HG03108 (cell line): Measurements from ENCODE around the gene ICAM1.
"Not testable (repeated sequence)": the region's sequence is repeated elsewhere in the genome, so short reads cannot be mapped to it uniquely, and the experiment has no call there.

Source experiments
- ATAC-seq: cut with Tn5 transposase; IDR thresholded peaks from one replicate; pipeline ENCODE4 v1.9.1; 2021; ENCODE audit warnings: moderate library complexity; ENCODE audit not compliant: unreplicated experiment

Gene ICAM1

DNA sequence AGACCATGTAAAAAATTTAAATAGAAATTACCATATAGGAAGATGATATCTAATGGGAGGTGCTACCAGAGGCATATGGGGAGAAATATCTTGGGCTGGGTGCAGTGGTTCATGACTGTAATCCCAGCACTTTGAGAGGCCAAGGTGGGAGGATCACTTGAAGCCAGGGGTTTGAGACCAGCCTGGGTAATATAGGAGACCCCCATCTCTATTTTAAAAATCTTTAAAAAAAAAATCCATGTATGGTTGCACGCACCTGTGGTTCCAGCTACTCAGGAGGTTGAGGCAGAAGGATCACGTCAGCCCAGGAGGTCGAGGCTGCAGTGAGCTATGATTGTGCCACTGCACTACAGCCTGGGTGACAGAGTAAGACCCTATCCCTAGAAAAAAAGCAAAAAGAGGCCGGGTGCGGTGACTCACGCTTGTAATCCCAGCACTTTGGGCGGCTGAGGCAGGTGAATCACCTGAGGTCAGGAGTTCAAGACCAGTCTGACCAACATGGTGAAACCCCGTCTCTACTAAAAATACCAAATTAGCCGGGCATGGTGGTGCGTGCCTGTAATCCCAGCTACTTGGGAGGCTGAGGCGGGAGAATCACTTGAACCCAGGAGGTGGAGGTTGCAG is 29.0 kb upstream of the ICAM1 start:
- not testable (repeated sequence) for ATAC-seq

DNA sequence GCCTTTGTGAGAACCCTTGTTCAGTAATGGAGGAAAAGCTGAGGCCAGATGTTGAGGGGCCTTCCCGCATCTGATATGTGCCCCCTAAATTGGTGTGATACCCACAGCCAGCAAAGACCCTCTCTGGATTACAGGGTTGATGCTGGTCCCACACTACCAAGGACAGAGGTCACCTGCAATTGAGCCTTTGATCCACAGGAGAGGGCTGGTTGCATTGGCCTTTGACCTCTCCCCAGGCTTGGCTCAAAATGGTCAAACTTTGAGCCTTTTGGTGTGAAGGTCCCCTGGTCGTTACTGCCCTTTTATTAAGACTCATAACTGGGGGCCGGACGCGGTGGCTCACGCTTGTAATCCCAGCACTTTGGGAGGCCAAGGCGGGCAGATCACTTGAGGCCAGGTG is 27.3 kb upstream of the ICAM1 start:
- no peak for ATAC-seq

DNA sequence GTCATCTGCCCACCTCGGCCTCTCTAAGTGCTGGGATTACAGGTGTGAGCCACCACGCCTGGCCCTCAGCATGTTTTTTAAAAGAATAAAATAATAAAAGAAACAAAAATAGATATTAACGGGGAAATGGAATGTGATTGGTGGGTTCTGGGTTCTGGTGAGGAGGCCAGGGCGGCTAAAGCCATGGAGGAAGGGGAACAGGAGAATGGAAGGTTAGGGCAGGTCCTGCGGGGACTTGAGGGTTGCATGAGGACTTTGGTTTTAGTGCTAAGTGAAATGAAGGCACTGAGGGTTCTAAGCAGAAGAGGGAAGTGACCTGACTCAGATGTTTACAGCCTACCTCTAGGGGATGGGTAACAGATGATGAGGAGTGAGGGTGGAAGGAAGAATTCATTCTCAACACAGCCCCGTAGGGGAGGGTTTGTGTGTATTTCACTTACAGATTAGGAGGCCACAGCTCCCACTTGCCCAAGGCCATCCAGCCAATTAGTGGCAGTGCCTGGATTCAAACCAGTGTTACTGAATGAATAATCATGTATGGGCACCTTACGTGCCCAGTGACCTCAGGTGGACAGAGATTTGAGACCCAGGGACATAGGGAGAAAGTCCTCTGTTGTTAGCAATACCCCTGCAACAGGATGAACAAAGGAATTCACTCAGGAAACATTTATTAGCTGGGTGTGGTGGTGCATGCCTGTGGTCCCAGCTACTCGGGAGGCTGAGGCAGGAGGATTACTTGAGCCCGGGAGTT is 25.6 kb upstream of the ICAM1 start:
- ATAC-seq = no peak

DNA sequence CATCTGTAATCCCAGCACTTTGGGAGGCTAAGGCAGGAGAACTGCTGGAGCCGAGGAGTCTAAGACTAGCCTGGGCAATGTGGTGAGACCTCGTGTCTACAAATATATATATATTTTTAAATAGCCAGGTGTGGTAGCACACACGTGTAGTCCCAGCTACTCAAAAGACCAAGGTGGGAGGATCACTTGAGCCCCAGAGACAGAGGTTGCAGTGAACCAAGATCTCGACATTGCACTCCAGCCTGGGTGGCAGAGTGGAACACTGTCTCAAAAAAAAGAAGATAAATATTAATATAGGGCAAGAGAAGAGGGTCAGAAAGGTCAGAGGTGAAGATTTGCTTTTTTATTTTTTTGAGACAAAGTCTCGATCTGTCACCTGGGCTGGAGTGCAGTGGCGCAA is 24.4 kb upstream of the ICAM1 start:
- no peak for ATAC-seq

DNA sequence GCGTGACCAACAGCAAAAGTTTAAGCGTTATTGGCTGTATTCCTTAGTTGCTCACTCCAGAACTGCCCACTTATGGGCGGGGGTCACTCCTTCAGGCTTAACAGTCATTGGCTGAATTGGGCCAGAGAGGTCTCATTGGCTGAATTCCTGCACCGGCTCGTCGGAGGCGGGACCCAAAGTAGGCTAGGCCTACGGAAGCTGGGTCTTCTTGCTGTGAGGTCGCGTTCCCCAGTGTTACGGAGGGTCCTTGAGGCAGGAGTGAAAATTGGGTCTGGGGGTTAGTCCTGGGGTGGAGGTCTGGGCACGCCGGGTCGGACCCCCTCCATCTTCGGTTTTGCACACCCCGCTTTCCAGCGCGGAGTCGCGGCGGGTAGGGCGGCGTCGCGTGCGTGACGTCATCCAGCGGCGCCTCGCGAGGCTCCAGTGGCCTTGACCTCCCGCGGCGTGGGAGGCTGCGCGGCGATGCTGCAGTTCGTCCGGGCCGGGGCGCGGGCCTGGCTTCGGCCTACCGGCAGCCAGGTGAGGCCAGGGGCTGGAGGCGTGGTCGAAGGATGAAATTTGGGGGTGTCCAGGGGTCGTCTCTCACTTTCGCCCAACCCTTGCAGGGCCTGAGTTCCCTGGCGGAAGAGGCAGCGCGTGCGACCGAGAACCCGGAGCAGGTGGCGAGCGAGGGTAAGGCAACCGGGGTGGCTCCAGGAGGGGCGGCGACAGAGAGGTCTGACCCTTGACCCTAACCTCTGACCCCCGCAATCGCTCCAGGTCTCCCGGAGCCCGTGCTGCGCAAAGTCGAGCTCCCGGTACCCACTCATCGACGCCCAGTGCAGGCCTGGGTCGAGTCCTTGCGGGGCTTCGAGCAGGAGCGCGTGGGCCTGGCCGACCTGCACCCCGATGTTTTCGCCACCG is 18.9 kb upstream of the ICAM1 start, which contains the start of gene MRPL4:
Gene MRPL4 (plus strand): TSS at position 423 of the 903 bp plus-strand sequence. CDS start 40 bp downstream, at position 463.
- peak; percentile 79 for ATAC-seq

DNA sequence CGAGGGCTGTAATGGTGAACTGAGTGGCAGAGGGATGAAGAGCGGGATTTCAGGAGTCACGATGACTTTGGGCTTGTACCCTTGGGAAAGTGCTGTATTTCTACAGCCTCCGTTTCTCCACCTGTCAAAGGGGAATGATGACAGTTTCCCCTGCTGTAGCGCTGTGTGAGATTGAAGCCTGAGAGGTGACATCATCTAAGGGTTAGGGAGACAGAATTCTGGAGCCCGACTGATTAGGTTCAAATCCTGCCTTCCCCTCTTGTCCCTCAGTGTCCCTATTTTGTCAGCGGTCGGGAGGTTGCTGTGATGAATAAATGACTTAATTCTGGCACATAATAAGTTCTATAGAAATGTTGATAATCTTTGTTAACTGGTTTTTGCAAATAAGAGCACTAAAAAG is 18.2 kb upstream of the ICAM1 start:
- ATAC-seq = no peak

DNA sequence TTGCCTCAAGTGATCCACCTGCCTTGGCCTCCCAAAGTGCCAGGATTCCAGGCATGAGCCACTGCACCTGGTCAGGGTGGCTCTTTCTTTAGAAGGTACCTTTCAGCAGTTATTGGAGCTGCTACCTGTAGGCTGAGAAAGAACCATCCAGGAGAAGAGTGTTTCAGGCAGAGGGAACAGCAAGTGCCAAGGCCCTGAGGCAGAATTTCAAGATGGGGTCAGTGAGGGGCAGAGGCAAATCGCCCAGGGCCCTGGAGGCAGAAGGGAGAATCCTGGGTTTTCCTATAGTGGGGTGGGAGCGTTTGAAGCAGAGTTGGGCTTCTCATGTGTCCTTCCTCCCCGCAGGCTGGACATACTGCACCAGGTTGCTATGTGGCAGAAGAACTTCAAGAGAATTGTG is 16.7 kb upstream of the ICAM1 start:
- ATAC-seq = no peak

DNA sequence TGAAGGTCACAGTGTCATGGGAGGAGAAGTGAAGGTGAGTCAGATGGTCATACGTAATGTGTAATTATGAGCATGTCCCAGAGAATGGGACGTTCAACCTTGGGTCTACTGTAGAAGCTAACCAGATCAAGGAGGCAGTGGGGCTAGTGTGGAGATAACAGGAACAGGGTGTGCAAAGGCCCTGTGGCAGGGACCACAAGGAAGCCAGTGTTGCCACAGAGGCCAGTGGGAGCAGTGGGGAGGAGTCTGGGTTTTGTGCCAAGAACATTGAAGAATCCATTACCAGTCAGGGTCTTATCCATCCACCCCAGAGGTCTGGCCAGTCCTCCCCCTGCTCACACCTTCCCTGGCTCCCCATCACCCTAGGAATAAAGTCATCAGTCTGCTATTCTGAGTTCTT is 15.6 kb upstream of the ICAM1 start:
- no peak for ATAC-seq

DNA sequence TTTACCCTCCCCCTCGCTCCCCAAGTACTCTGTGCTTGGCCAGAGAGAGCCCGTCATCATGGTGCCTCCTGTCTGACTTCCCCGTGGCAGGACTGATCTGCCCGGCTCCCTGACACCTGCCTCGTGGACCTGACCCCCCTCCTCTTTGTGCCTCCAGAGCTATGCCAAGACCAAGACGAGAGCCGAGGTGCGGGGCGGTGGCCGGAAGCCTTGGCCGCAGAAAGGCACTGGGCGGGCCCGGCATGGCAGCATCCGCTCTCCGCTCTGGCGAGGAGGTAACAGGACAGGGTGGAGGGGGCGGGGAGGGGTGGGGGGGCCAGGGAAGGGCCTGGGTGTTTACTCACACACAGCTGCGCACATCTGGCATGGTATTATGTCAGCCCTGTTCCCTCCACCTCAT is 14.4 kb upstream of the ICAM1 start:
- ATAC-seq = no peak

DNA sequence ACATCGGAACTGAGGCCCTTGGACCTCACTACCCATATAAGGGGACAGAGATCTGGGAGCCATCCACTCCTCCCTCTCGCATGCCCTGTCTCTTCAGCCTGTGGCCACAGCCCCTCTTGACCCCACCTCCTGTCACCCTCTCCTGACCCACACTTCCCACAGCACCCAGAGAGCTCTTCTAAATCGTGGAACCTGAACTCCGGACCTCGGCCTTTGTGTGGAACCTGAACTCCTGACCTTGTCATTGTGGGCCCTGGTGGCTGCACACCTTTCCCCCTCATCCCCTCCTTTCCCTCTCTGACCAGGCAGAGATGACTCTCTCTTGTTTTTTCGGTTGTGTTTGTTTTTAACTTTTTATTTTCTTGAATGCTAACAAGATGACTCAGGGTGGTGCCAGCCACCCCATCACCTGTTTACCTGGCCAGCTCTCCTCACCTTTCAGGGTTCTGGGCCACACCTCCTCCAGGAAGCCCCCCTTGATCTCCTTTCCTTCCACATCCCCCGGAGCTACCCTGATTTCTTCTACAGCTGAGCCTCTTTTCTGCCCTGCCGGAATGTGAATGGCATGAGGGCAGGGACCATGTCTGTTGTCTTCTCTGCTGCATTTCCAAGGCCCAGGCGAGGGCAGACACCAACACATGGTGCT is 13.8 kb upstream of the ICAM1 start:
- ATAC-seq = no peak

DNA sequence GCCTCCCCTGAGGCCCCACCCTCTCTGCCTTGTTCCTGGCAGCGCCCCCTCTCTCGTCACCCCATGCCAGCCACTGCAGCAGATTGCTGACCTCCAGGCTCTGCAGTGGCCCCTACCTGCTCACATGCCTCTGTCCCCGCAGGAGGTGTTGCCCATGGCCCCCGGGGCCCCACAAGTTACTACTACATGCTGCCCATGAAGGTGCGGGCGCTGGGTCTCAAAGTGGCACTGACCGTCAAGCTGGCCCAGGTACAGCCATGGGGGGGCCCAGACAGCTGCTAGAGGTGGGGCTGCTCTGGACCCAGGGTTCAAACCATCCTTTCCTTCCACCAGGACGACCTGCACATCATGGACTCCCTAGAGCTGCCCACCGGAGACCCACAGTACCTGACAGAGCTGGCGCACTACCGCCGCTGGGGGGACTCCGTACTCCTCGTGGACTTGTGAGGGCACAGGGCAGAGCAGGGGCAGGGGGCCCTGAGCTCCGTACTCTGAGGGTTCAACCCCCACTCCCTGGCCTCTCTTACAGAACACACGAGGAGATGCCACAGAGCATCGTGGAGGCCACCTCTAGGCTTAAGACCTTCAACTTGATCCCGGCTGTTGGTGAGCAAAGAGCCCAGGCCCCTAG is 12.7 kb upstream of the ICAM1 start:
- no peak for ATAC-seq

DNA sequence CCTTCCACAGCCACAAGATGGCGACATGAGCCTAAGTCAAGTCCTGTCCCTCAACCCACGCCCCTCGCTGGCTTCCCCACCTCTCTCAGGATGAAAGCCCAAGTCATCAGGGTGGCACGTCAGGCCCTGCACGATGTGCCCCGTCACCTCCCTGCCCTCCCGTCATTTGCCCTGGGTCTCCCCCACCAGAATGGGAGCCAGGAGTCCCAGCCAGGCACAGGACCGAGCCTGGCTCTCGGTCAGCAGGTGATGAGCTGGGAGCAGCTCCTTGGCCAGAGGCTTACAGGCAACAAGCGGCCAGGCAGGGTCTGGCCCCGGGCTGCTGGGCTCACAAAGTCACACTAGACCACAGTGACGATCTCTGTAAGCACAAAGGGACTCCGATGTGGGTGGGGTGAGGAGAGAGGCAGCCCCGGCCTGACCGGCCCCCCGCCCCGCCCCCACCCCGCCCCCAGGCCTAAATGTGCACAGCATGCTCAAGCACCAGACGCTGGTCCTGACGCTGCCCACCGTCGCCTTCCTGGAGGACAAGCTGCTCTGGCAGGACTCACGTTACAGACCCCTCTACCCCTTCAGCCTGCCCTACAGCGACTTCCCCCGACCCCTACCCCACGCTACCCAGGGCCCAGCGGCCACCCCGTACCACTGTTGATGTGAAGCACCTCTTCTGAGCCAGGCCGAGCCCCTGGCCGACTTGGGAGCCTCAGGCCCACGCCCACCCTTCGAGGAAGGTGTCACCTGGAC is 11.6 kb upstream of the ICAM1 start:
- ATAC-seq = no peak

DNA sequence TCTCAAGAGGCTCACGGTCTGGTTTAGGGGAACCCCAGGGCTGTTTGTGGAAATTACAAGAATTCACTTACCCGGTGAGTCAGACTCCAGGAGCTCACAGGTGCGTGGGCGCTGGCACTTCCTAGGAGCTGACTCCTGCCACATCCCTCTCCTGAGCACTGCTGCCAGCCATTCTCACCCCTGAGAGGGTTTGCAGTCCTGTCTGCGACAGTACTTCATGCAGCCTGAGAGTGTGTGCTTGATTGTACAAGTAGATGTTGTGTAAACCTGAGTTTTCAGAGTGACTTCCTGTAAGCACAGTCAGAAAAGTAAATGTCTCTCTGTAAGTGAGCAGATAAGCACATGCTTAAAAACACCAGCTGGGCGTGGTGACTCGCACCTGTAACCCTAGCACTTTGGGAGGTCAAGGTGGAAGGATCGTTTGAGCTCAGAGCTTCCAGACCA is 10.8 kb upstream of the ICAM1 start:
- ATAC-seq = no peak

DNA sequence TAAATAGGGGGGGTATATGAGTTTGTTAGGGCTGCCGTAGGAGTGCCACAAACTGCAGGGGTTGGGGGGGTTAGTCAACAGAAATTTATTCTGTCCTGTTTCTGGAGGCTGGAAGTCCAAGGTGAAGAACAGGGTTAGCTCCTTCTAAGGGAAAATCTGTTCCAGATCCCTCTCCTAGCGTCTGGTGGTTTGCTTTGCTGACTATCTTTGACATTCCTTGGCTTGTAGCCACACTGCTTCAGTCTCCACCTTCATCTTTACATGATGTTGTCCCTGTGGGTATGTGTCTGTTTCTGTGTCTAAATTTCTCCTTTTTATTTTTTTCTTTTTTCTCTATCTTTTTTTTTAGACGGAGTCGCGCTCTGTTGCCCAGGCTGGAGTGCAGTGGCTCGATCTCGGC is 8.1 kb upstream of the ICAM1 start:
- no peak for ATAC-seq

DNA sequence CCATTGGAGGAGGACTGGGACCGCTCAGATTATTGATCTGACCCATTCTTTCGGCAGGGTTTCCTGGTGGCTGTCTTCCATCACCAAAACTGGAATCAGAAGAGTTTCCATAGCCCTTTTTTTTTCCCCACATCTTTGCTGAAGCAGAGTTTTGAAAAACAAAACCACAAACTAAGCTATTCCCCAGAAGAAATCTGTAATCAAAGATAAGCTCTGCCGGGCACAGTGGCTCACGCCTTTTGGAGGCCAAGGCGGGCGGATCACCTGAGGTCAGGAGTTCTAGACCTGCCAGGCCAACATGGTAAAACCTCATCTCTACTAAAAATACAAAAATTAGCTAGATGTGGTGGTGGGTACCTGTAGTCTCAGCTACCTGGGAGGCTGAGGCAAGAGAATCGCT is 4.2 kb upstream of the ICAM1 start:
- no peak for ATAC-seq

DNA sequence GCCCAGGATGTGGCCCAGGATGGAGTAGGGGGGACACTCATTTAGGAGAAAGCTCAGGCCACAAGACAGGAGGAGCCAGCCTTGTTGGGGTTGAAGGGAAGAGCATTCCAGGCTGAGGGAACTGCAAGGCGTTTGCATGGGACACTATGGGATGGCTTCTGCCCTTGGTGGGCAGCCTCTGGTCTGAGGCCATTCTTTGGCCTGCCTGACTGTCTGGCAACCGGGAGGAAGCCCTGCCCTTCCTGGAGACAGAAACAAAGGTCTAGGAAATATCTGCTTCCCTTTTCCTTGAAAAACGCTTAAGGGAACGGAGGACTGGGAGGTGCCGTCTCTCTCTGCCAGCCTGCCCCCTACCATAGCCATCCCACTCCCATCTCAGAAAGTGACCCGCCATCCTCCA is 2.8 kb upstream of the ICAM1 start:
- no peak for ATAC-seq

DNA sequence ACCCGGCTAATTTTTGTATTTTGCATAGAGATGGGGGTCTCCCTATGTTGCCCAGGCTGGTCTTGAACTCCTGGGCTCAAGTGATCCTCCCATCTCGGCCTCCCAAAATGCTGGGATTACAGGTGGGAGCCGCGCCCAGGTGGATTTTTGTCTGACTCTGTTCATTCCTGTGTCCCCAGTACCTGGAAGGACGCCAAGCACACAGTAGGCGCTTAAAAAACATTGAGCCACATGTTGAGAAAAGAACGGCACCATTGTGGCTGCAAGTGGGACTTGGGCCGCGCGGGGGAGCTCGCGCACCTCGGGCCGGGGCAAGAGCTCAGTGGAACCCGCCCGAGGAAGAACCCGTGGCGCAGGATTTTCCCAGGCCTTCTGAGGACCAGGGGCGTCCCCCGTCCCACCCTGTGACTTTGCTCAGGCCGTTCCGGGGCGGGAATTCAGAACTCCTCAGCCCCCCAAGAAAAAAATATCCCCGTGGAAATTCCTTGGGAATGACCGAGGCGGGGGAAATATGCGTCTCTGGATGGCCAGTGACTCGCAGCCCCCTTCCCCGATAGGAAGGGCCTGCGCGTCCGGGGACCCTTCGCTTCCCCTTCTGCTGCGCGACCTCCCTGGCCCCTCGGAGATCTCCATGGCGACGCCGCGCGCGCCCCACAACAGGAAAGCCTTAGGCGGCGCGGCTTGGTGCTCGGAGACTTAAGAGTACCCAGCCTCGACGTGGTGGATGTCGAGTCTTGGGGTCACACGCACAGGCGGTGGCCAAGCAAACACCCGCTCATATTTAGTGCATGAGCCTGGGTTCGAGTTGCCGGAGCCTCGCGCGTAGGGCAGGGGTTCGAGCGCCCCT is 1.4 kb upstream of the ICAM1 start:
- ATAC-seq = peak; percentile 35

DNA sequence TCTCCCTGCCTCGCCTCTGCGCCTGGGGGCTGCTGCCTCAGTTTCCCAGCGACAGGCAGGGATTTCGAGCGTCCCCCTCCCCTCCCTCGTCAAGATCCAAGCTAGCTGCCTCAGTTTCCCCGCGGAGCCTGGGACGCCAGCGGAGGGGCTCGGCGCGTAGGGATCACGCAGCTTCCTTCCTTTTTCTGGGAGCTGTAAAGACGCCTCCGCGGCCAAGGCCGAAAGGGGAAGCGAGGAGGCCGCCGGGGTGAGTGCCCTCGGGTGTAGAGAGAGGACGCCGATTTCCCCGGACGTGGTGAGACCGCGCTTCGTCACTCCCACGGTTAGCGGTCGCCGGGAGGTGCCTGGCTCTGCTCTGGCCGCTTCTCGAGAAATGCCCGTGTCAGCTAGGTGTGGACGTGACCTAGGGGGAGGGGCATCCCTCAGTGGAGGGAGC is 722 bp upstream of the ICAM1 start:
- no peak for ATAC-seq

DNA sequence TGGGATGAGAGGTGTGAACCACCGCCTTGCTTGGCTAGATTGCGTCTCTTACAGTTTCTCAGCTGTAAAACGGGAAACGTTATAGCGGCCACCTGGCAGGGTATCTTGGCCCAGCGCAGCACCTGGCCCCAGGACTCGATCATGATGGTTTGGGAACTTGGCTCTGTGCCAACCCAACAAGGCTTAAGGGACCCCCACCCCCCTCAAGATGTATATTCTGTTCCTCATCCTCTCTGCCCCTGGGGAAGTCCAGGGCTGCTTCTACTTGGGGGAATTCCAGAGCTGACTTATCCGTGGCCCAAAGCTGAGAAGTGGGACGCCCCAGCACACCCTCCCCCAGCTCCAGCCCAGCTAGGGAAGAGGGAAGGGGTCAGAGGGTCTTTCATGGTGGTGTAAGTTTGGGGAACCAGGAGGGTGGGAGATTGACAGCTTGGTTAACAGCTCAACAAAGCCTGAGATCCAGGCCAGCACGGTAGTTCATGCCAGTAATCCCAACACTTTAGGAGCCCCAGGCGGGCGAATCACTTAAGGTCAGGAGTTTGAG is 695 bp downstream of the ICAM1 start:
- no peak for ATAC-seq
